Suppressor macrophage treated with lipopolysaccharide for 1 hour (primary cell): ENCODE data around the gene SOCS6.

ENCODE experiments used
- DNase-seq, 3 donors: peaks; one replicate each; pipeline ENCODE4 v3.0.0-alpha.2; 2020 to 2022

Gene SOCS6

DNA sequence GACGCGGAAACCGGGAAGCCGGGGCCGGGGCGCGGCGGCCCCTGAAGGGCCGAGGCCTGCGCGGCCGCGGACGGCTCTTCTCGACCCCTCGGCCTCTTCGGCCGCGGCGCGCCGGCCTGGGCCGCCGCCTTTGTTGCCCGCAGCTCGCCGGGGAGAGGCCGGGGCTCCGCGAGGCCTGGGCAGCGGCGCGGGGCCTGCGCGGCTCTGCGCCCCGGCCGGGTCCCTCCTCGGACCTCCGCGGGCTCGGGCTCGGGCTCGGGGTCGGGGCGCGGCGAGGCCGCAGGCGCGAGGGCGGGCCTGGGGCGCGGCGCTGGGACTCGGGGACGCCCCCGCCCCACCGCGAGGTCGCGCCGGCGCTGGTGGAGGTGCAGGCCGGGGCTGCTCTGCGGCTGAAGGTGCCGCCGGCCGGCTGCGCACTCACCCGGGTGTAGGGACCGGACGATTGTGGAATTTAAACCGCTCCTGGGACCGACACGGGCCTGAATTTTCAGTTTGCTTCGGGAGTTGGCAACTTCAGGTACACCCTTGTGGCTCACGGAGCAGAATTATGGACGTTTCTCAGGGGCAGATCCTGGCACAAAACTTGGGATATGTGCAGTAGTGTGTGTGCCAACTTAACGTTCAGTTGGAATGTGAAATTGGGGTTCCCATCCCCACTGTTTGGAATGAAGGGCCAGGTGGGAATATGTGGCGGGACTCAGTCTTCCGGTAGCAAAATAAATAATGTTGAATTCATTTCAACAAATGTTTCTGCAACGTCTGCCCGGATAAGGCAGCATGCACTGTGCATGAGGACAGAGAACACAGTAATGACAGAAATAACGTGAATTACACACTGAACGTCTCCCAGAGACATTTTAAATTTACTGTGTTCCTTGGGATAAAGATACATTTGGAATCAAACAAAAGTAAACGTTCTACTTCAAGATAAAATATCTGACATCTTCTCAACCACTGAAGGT lies 787 bp downstream of the SOCS6 start:
- DNase-seq: peak; percentile 38 to 73 (median 52)

DNA sequence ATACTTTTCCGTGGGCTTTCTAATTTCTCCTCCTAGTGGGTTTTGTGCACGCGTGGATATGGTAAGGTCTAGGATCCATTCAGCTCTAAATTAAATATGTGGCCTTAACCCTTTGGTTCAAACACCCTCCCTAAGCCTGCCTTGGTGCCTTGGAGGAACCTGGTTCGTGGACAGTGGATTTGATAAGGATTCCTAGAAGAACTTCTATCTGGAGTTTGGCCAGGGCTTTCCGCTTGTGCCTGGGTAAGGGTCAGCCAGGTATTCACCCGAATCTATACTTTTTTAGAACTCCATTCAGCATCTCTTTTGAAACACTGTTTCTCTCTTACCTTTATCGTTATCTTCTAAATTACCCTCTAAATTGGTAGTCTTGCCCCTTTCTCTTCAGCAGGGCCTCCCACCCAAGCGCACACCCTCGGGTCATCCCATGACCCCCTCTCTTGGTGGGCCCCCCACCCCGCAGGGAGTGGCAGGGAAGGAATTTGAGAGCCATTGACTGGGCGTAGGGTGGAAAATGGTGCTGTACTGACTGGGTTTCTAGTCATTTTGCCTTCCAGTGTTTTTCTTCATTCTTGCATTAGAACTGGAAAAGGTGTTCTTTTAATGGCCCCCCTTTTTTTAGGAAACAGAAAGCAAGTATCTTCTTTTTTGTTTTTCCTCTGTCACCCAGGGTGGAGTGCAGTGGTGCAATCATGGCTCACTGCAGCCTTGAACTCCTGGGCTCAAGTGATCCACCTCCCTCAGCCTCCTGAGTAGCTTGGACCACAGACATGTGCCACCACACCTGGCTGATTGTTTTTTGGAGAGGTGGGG lies 1.8 kb downstream of the SOCS6 start:
- no peak for DNase-seq

DNA sequence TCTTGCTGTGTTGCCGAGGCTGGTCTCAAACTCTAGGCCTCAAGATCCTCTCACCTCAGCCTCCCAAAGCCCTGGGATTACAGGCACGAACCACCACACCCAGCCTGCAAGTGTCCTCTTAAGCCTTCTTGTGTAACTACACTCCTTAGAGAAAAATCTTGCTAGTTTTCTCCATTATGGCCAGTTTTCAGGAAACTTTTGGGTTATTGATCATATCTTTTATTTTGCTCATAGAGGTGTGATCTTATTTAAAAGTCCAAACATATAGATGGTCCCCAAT lies 2.4 kb downstream of the SOCS6 start:
- no peak for DNase-seq

DNA sequence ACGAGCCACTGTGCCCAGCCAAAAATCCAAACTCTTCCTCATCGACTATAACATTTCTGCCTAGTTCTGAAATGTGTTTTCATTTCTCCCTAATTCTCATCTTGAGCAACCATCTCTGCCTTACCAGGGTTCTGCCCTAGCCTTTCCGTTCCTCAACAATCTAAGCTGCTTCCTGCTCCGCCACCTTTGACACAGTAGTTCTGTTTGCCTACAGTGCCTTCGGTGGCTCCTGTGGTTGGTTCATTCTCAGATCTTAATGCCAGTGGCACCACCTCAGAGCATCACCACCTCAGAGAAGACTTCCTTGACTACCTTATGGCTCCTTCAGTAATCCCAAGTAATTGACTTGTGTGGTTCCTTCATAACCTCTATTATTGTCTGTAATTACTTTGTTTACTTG lies 3.8 kb downstream of the SOCS6 start:
- DNase-seq: peak in 1 of 3 donors; percentile 12

DNA sequence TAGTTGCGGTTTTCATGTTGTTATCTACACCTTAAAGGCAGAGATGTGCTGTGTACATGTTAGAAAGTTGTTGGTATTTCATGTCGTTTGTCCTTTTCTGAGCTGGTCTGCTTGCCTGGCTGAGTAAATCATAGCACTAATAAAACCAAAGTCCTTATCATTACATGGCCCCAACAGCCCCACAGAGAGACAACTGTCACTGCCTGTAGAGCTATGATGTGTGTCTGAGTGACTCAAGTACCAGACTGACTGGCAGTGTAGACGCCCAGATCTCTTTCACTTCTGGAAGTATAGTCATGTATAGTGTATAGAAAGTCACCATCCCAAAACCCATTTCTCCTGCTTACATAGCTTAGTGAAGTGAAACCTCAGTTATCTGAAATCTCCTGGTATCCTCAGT lies 4.3 kb downstream of the SOCS6 start:
- DNase-seq: peak; percentile 43 to 68 (median 51)

DNA sequence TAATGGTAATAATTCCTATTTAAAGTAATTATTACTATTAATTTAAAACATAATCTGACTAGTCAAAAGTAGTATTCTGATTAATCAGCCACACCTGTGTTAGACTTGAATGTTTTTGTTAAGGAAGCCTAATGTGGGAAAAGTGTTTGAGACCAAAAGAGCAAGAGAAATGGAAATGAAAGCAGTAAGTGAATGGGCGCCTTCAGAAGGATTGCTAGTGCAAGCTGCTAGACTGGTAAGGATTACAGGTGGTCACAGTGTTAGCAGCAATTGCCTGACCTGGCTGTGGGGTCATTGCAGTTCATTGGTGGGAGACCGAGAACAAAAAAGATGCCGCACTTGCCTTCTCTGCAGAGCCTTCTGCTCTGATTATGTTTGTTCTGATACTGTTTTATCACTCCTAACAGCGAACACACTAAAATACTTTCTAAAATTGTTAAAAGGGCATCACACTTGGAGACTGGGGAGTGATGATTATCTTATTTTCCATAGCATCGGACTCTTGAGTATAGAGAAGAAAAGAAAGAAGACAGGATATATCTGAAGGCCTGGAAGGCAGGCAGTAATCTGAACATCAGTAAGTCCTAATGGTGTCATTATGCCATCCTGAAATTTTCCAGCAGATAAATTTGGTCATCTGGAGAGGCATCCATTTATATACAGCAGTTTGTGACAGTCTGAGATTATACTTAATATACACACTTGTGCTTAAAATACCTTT lies 5.8 kb downstream of the SOCS6 start:
- no peak for DNase-seq

DNA sequence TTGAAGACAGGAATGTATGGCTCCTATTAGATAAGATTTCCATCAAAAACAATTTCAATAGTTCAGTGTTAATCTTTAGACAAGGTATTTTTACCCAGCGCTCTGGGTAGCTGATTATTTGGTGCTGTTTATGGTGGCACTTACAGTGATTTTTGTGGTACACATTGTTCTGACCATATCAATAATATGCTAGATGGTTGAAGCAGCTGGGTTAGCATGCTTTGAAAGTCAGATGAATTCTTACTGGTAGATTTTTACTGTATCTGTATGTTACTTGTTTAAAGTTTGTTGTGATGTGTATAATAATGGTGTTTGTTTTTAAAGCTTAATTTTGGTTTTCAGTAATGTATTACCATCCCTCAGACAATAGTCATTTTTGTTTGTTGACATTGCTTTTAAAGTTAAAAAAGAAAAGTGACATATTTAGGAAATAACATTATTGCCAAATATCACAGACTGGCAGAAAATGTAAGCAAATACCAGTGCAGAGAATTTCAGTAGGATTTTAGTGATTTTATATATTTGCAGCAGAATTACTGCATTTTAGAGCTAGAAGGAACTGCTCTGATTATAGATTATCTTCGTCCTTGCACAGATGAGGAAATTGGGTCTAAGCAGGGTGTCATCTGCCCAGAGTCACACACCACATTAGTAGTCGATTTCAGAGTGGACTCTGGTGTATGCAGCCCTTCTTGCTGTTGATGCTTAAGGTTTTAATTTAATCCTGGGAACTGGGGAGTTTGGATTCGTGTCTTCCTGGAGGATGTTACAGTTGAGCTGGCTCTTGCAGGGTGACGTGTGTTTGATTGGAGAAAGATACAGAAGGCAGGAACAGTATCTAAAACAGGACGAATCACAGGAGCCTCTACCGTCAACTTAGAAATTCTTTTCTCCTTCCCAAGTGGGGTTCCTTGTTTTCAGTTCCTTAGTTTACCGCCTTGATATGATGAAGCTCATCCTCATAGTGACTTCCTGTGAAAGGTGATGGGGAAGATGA lies 6.6 kb downstream of the SOCS6 start:
- peak; percentile 12 to 66 (median 63) for DNase-seq

DNA sequence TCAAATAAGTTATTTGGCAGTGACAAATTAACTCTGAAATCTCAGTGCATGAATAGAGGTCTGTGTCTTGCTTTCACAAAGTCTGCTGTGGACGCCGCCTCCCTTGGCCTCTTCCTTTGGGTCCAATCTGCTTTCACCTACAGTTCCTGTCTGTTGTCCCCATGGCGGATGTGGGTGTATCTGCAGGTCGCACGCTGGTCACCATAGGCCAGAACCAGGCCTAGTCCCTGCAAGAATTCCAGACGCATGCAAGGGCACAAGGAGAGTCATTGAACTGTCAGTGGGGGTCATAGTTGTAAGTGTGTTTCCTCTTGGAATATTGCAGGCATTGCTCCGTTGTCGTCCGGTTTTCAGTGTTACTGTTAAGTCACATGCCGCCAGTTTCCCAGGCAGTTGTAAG lies 7.4 kb downstream of the SOCS6 start:
- no peak for DNase-seq

DNA sequence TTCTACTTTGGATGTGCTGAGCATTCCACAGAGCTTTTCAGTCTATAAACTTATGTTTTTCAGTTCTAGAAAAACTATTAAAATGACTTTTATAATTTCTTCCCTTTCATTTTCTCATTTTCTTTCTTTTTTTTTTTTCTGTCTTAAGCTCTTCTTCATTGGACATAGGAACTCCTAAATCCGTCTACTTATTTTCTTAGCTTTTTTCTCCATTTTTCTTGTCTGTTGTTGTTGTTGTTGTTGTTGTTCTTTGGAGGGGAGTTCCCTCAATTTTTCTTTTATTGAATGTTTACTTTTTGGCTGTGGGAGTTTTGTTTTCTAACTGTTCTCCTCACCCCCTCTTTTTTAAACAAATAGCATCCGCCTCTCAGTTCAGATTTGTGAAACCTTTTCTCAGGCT lies 7.9 kb downstream of the SOCS6 start:
- DNase-seq: no peak

DNA sequence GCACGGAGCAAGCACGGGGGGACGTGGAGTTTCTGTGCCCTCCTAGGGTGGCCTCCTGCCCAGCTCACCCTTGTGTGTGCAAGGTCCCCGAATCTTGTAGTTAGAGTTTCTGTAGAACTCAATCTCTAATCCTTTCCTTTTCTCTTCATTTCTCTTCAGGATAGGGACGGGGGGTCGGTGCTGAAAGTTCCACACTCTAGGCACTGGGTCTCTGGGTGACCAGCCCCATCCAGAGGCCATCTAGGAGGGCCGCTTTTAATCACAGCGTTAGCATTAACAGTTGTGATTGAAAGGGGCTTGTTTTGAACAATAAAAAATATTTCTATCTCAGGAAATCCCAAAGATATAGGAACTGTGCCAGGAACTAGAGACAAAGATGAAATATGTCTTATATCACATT lies 10.5 kb downstream of the SOCS6 start:
- DNase-seq: no peak

DNA sequence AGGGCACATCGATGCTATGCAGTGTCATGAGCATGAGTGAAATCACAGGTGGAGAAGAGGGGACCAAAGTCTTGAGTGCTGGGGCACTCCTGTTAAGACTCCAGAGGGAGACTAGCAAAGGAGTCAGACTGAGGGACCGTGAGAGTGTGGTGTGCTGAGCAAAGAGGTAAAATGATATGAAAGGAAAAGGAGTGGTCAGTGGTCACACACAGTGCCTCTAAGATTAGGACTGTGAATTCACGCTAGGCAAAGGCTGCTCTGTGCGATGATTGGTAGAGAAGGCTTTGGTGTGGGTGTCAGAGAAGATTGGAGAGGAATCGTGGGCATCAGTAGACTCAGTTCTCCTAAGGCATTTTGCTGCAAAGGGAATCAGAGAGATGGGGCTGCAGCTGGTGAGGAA lies 12.8 kb downstream of the SOCS6 start:
- no peak for DNase-seq

DNA sequence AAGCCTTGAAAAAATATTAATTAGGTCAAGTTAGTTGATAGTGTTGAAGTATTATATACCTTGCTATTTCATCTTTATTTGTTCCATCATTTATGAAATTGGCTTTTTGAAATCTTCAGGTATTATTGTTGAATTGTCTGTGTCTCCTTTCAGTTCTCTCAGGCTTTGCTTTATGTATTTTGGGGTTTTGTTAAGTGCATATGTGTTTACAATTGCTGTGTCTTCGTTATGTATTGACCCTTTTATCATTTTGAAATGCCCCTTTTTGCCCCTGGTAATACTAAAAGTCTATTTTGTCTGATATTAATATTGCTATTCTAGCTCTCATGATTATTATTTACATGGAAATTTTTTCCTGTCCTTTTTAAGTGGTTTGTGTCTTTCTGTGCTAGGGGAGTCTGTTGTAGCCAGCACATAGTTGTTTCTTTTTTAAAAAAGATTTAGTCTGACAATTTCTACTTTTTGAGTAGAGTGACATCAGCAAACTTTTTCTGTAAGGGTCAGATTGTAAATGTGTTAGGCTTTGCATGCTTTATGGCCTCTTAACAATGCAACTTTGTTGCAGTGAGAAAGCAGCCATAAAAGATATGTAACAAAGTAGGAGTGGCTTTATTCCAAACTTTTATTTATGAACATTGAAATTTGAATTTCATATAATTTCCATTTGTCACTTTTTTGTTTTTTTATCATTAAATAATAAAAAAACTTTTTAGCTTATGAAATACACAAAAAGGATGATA lies 19.9 kb downstream of the SOCS6 start:
- no peak for DNase-seq

DNA sequence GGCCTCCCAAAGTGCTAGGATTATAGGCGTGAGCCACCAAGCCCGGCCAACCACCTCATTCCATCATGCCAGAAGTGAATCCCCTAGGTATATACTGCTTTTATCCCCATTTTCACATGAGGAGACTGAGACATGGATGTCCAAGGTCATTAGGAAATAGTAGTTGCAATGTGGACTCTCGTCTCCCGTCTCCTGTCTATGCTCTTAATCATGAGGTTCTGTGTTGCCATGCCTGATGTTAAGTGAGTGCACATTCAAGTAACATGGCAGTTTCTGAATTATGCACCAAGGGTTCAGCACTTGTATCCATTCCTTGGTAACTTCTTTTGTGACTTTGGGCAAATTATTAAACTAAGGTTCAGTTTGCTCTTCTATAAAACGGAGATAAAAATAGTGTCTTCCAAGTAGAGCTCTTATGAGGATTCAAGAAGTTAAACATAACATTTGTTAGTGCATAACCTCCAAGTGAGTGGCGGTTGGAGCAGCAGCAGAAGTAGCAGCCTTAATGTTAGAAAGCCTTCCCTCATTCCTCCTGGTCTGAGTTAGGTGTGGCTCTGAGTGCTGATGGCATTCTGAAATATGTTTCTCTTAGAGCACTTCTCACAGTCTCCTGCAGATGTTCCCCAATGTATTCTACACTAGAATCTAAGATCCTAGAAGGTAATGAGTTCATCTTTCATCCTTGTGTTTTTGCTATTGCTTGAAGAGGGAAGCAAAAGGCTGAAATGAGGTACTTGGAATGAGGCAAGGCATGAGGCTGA lies 21.9 kb downstream of the SOCS6 start:
- DNase-seq: no peak

DNA sequence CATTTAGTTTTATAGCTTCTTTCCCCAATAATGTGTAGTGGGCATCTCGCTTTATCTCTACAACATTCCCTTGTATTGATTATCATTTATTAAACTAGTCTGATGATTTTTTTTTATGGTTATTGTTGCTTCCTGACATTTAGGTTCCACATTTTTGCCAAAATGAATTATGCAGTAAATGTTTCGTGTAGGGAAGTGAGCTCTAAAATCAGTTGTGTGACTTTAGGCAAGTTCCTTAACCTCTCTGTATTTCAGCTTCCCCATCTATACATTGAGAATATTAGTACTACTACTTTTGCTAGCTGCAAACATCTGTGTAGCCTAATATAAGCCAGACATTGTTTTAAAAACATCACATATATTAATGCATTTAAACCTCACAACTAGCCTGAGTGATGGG lies 22.9 kb downstream of the SOCS6 start:
- DNase-seq: peak in 2 of 3 donors; percentile 29 to 40

DNA sequence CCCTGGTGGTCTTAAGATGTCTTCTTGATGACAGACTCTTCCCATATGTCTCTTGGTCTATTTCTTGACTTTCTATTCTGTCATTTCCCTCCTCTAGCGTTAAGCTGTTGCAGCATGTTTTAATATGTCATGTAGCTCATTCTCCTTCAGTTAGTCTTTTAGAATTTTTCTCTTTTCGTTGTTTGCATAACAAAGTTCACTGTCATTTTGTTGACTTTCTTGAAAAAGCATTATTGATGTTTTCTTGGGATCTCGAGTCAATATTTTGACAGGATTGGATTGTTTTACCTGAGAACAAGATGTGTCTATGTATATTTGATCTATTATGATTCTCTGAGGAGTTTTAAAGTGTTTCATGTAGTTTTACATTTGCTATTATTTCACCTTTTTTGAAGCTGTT lies 24.8 kb downstream of the SOCS6 start:
- DNase-seq: no peak

DNA sequence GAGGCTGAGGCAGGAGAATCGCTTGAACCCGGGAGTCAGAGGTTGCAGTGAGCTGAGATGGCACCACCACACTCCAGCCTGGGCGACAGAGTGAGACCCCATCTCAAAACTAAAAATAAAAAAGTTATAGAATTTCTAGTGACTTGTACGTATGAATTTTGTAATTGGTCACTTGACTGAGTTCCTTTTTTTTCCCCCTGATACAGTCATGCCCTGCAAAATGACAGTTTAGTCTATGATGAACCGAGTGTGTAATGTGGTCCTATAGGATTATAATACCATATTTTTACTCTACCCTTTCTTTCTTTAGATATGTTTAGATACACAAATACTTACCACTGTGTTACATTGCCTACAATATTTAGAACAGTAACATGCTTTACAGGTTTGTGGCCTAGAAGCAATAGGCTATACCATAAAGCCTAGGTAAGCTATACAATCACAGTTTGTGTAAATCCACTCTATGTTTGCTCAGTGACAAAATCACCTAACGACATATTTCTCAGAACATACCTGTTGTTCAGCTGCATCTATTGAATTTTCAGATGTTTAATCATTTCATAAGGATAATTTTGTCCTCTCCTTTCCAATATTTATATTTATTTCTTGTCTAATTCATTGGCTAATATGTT lies 25.4 kb downstream of the SOCS6 start:
- DNase-seq: peak; percentile 31 to 70 (median 69)

DNA sequence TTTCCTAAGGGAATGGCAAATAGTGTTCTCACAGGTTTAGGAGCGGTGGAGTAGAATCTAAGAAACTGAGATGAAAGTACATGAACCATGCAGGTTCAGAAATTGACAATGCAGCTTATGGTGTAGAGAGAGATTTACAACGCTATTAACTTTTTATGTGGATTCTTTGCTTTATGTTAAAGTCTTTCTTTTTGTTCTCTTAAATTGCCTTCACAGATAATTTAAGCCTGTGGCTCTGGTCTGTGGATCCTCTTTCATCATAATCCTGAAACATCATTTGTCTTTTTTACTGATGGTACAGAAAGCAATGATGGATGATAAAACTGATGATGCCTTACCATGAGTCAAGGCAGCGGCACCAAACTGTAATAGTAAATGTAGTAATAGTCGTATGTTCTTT lies 30.3 kb downstream of the SOCS6 start:
- no peak for DNase-seq

DNA sequence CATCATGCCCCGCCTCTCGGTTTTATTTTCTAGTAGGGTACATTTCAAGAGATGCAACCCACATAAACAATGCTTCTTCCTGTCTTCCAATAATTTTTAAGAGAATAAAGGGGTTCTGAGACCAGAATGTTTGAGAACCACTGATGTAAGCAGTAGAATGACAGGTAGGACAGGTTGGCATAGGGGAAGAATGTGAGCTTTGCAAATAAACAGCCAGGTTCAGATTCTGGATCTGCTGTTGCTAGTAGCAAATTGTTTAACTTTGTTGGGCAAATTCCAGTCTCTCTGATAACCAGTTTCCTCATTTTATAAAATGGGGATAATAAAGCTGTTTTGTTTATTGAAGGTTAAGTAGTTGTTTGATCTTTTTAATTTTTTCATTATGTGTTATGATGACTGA lies 32.8 kb downstream of the SOCS6 start:
- no peak for DNase-seq

DNA sequence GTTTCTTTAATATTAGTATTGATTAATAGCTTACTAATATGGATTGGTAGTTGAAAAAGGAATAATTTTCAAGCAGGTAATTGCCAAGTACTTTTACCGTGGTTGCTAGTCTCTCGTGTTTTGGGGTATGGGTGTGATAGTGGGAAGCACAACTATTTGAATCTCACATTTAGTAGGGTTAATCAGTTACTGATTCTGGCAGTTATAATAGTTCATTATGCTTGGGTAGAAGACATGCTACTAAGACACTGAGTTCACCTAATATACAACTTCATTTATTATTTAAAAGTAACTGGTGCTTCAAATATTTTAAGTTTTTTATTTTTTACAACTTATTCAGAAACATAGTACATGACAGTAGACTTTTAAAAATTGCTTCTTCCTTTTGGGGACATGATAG lies 33.5 kb downstream of the SOCS6 start:
- DNase-seq: no peak

DNA sequence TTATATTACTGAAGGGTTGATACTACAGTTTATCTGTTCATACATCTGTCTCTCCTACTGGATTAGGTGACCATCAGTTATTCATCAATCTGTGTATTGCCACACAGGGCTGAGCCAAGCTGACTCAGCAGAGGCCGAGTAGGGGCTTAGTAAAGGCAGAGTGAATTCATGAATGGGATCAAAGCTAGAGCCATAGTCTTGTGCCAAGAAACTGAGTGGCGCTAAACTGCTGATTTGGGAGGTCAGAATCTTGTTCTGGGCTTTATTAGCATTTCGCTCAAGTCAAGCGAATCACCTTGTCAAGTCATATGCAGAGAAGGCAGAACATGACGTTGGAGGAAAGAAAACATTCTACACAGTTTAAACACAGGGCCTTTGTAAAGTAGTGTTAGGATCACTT lies 34.1 kb downstream of the SOCS6 start:
- DNase-seq: no peak
